HCT116 (cell line): ENCODE data around the gene IL3RA.

Experiments
- CTCF ChIP-seq, 3 experiments: fragments of 200-600 bp in 1 of 3; sonication (generic) in 1 of 3; IDR thresholded peaks in 2 of 3; conservative IDR thresholded peaks in 1 of 3; 2 replicates each; pipeline ENCODE4 v1.5.1; 2012 to 2017; ENCODE audit warnings: low read depth in 2 of 3, low read length in 2 of 3, antibody characterized with exemption in 1 of 3, borderline replicate concordance in 1 of 3, control low read depth in 1 of 3, mild to moderate bottlenecking in 1 of 3, mixed read lengths in 1 of 3, mixed run types in 1 of 3, moderate library complexity in 1 of 3; ENCODE audit not compliant: insufficient read depth in 1 of 3
- EZH2 ChIP-seq: fragments of 200-600 bp; sonication (generic); IDR thresholded peaks from 2 replicates; pipeline ENCODE4 v1.6.1; 2017; ENCODE audit warnings: antibody characterized with exemption, mixed run types
- EZH2phosphoT487 ChIP-seq: fragments of 200-600 bp; IDR thresholded peaks from 2 replicates; pipeline ENCODE4 v1.6.1; 2018; ENCODE audit warnings: antibody characterized with exemption, borderline replicate concordance
- POLR2A ChIP-seq: IDR thresholded peaks from 2 replicates; pipeline ENCODE4 v1.7.0; 2011; ENCODE audit warnings: borderline replicate concordance; ENCODE audit not compliant: insufficient read depth, insufficient read length; ENCODE audit errors: extremely low read depth
- POLR2AphosphoS5 ChIP-seq: IDR thresholded peaks from 2 replicates; pipeline ENCODE4 v1.6.1; 2011; ENCODE audit warnings: mild to moderate bottlenecking, low read depth, low read length, moderate library complexity
- SP1 ChIP-seq: IDR thresholded peaks from 2 replicates; pipeline ENCODE4 v1.6.1; 2012; ENCODE audit warnings: low read depth
- ZNF274 ChIP-seq: fragments of 200-500 bp; sonication (Bioruptor generic); IDR thresholded peaks from 2 replicates; pipeline ENCODE4 v1.6.1; 2014; ENCODE audit warnings: mild to moderate bottlenecking, low read depth, low read length, inconsistent platforms
- TF ChIP-seq, protein P1 (sequence below): IDR thresholded peaks from 2 replicates; pipeline ENCODE4 v1.6.1; 2012; ENCODE audit warnings: low read depth
- TF ChIP-seq, protein P2 (sequence below): IDR thresholded peaks from 2 replicates; pipeline ENCODE4 v1.6.1; 2012

GRCh38 chrX:1389181-1389992 lies 52.8 kb downstream of the IL3RA start:
- no peak for TF ChIP-seq CTCF (IDR thresholded peaks at IDR 0.05 in 2 of 3, conservative IDR thresholded peaks at IDR 0.05 in 1 of 3; ENCODE audit: borderline replicate concordance in 1 of 3, insufficient read depth in 1 of 3, low read depth in 2 of 3, low read length in 2 of 3)
- TF ChIP-seq SP1, result no peak
- TF ChIP-seq, protein P1, sequence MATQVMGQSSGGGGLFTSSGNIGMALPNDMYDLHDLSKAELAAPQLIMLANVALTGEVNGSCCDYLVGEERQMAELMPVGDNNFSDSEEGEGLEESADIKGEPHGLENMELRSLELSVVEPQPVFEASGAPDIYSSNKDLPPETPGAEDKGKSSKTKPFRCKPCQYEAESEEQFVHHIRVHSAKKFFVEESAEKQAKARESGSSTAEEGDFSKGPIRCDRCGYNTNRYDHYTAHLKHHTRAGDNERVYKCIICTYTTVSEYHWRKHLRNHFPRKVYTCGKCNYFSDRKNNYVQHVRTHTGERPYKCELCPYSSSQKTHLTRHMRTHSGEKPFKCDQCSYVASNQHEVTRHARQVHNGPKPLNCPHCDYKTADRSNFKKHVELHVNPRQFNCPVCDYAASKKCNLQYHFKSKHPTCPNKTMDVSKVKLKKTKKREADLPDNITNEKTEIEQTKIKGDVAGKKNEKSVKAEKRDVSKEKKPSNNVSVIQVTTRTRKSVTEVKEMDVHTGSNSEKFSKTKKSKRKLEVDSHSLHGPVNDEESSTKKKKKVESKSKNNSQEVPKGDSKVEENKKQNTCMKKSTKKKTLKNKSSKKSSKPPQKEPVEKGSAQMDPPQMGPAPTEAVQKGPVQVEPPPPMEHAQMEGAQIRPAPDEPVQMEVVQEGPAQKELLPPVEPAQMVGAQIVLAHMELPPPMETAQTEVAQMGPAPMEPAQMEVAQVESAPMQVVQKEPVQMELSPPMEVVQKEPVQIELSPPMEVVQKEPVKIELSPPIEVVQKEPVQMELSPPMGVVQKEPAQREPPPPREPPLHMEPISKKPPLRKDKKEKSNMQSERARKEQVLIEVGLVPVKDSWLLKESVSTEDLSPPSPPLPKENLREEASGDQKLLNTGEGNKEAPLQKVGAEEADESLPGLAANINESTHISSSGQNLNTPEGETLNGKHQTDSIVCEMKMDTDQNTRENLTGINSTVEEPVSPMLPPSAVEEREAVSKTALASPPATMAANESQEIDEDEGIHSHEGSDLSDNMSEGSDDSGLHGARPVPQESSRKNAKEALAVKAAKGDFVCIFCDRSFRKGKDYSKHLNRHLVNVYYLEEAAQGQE, result no peak
- TF ChIP-seq EZH2phosphoT487, result no peak
- TF ChIP-seq EZH2, result no peak
- TF ChIP-seq ZNF274, result no peak
- no peak for TF ChIP-seq POLR2A
- TF ChIP-seq, protein P2, sequence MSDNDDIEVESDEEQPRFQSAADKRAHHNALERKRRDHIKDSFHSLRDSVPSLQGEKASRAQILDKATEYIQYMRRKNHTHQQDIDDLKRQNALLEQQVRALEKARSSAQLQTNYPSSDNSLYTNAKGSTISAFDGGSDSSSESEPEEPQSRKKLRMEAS, result no peak
- TF ChIP-seq POLR2AphosphoS5, result no peak
